Ovary (tissue), 9 donors: Measurements from ENCODE around the gene LDB2. TPM values are rescaled to one million over a fixed set of nuclear protein-coding genes. Genes with fewer than 3 reads are reported as not detected.

Source experiments
- DNase-seq, 5 donors: peaks; one replicate each; pipeline ENCODE4 v3.0.0-alpha.2; 2019 to 2020
- H3K27ac ChIP-seq, 2 donors: fragments of 200-600 bp; one replicate each; pipeline versions ENCODE4 v1.5.1 to v1.8.0; 2019 to 2022
- H3K27me3 ChIP-seq: fragments of 200-600 bp; one replicate; pipeline ENCODE4 v1.8.0; 2022
- H3K36me3 ChIP-seq: fragments of 200-600 bp; sonication (generic); one replicate; pipeline ENCODE4 v1.5.1; 2019
- H3K4me1 ChIP-seq: one replicate; pipeline ENCODE4 v1.8.1; 2013; ENCODE audit warnings: mild to moderate bottlenecking, moderate library complexity; ENCODE audit not compliant: insufficient read depth
- H3K4me3 ChIP-seq: fragments of 200-600 bp; sonication (generic); one replicate; pipeline ENCODE4 v1.5.1; 2017
- H3K9me3 ChIP-seq, 2 donors: fragments of 200-600 bp in 1 of 2; sonication (generic) in 1 of 2; one replicate each; pipeline versions ENCODE4 v1.5.1 to v1.8.1; 2013 to 2019; ENCODE audit warnings: mild to moderate bottlenecking in 1 of 2, moderate library complexity in 1 of 2
- CTCF ChIP-seq, 3 donors: fragments of 450-650 bp in 2 of 3; fragments of 200-600 bp in 1 of 3; IDR thresholded peaks; one replicate each; pipeline versions ENCODE4 v1.5.1 to v1.8.0; 2016 to 2022; ENCODE audit warnings: antibody characterized with exemption in 3 of 3, mild to moderate bottlenecking in 1 of 3
- EP300 ChIP-seq: sonication (generic); formaldehyde crosslinking; IDR thresholded peaks from one replicate; pipeline ENCODE4 v1.6.1; 2017; ENCODE audit warnings: antibody characterized with exemption
- POLR2A ChIP-seq: fragments of 450-650 bp; IDR thresholded peaks from one replicate; pipeline ENCODE4 v1.6.1; 2017; ENCODE audit warnings: antibody characterized with exemption, mild to moderate bottlenecking, moderate library complexity
- WGBS, 3 donors: extraction: QIAGEN DNeasy Blood & Tissue Kit in 1 of 3; methylation state at CpG; one replicate each; pipeline versions ENCODE4 v1.1.5 to v1.1.7; 2013 to 2017; 5-methylcytosine and 5-hydroxymethylcytosine counted together
- intact Hi-C, 4 donors: fragments of 100-400 bp; cut with DNase I; formaldehyde crosslinking; loops; one replicate each; pipeline versions ENCODE4 v1.11.0 to v1.15.1; 2022 to 2023
- polyA plus RNA-seq, 2 donors: library from polyadenylated mRNA; stranded (reverse); fragments of 200-250 nt in 1 of 2; fragments of 350-450 nt in 1 of 2; fragmentation: Illumina TruSeq in 1 of 2; extraction: RNeasy Lipid Tissue Mini Kit (QIAGEN cat#74804) in 1 of 2; gene quantifications; one replicate each; pipeline ENCODE4 v1.2.3, GENCODE V29; 2013 to 2014
- total RNA-seq, 7 donors: library from RNA; depleted of rRNA in 2 of 7; stranded (reverse); fragments of >200 nt in 2 of 7; fragmentation: NEBNext Ultra II Directional in 3 of 7; extraction: Animal tissue kit (Norgen Biotek cat#: 25700) in 3 of 7; gene quantifications; one replicate each; pipeline versions ENCODE4 v1.1.0 to v1.2.4, GENCODE V29; 2016 to 2023
- donor health status: DM: no; HTN: no; CAD: no; lungs with moderate emphysema.
- donor health status: DM: no; HTN: no; CAD: no.
- donor health status: Bipolar disorder and iron deficiency.
- donor health status: DM: yes; HTN: yes; CAD: no.
- donor health status: DM: no; HTN: no; CAD: no.
- donor health status: DM: yes; HTN: yes; CAD: no.

The LDB2 gene
- total and polyA plus RNA-seq, 9 donors, result 17.0 to 89.1 (median 27.4) TPM

- Histone ChIP-seq H3K36me3 (no peaks in the 10 kb centered on the region), H3K4me1 (peaks cover 8% of the 10 kb centered on the region), H3K4me3 (no peak overlapping the region), H3K27me3 (no peaks in the 10 kb centered on the region), H3K27ac (no peak overlapping the region), H3K9me3 (peaks cover 0 to 3% of the 10 kb centered on the region in 2 donors)
- WGBS, 3 donors, result 73 to 79% (median 78%) methylated on average over 2 of the region's 2 CpGs
- DNase-seq, result no peak
- intact Hi-C loops, result no loop called here
- TF ChIP-seq EP300 (no peak), POLR2A (no peak)
Measured at GRCh38 chr4:16606691-16607090, 291.8 kb downstream of the LDB2 start.

- no peak for DNase-seq
- Histone ChIP-seq H3K4me1 (peaks cover 5% of the 10 kb centered on the region), H3K36me3 (no peaks in the 10 kb centered on the region), H3K27me3 (no peaks in the 10 kb centered on the region), H3K4me3 (no peak overlapping the region), H3K27ac (no peak overlapping the region), H3K9me3 (peaks cover 0 to 3% of the 10 kb centered on the region in 2 donors)
- intact Hi-C loops, result no loop called here
- no peak for TF ChIP-seq CTCF (IDR thresholded peaks at IDR 0.05)
- 83 to 97% (median 95%) methylated on average over 4 of the region's 4 CpGs for WGBS, 3 donors
Measured at GRCh38 chr4:16603178-16603577, 295.3 kb downstream of the LDB2 start.

- TF ChIP-seq EP300 (no peak), POLR2A (no peak), CTCF (IDR thresholded peaks at IDR 0.05) (no peak)
- no peak for DNase-seq
- no peak overlapping the region for H3K27ac ChIP-seq
- no peaks in the 10 kb centered on the region for H3K9me3 ChIP-seq
- H3K4me1 ChIP-seq, result no peaks in the 10 kb centered on the region
- H3K27me3 ChIP-seq, result no peaks in the 10 kb centered on the region
- WGBS, 3 donors, result 61 to 74% (median 66%) methylated on average over 7 of the region's 7 CpGs
- H3K36me3 ChIP-seq, result no peaks in the 10 kb centered on the region
- H3K4me3 ChIP-seq, result no peak overlapping the region
- intact Hi-C loops, result no loop called here
Measured at GRCh38 chr4:16598597-16599206, 299.7 kb downstream of the LDB2 start.

GRCh38 chr4:16597845-16598596 lies 300.4 kb downstream of the LDB2 start:
- no peak for DNase-seq
- 90 to 93% (median 92%) methylated on average over 6 of the region's 6 CpGs for WGBS, 3 donors
- Histone ChIP-seq H3K4me1 (no peaks in the 10 kb centered on the region), H3K27ac (no peak overlapping the region), H3K36me3 (no peaks in the 10 kb centered on the region), H3K27me3 (no peaks in the 10 kb centered on the region), H3K4me3 (no peak overlapping the region), H3K9me3 (no peaks in the 10 kb centered on the region)
- intact Hi-C loops, result no loop called here
- TF ChIP-seq CTCF (IDR thresholded peaks at IDR 0.05), result no peak
- TF ChIP-seq POLR2A, result no peak
- TF ChIP-seq EP300, result no peak

GRCh38 chr4:16597443-16597842 lies 301.0 kb downstream of the LDB2 start:
- no peaks in the 10 kb centered on the region for H3K36me3 ChIP-seq
- 69 to 93% (median 70%) methylated on average over 2 of the region's 2 CpGs for WGBS, 3 donors
- H3K27ac ChIP-seq, result no peak overlapping the region
- TF ChIP-seq EP300 (no peak), CTCF (IDR thresholded peaks at IDR 0.05) (no peak), POLR2A (no peak)
- H3K4me3 ChIP-seq, result no peak overlapping the region
- H3K4me1 ChIP-seq, result no peaks in the 10 kb centered on the region
- no peaks in the 10 kb centered on the region for H3K27me3 ChIP-seq
- no peak for DNase-seq
- no peaks in the 10 kb centered on the region for H3K9me3 ChIP-seq
- intact Hi-C loops, result no loop called here
